Hematopoietic multipotent progenitor cell treated with erythropoietin and hydrocortisone succinate and interleukin-3 and kit ligand, for 17 days (in vitro differentiated cells): Measurements from ENCODE around the gene CYP26C1.

Source experiments
- DNase-seq: peaks from one replicate; pipeline ENCODE4 v3.0.0-alpha.2; 2015; ENCODE audit warnings: low spot score

Gene CYP26C1

DNA sequence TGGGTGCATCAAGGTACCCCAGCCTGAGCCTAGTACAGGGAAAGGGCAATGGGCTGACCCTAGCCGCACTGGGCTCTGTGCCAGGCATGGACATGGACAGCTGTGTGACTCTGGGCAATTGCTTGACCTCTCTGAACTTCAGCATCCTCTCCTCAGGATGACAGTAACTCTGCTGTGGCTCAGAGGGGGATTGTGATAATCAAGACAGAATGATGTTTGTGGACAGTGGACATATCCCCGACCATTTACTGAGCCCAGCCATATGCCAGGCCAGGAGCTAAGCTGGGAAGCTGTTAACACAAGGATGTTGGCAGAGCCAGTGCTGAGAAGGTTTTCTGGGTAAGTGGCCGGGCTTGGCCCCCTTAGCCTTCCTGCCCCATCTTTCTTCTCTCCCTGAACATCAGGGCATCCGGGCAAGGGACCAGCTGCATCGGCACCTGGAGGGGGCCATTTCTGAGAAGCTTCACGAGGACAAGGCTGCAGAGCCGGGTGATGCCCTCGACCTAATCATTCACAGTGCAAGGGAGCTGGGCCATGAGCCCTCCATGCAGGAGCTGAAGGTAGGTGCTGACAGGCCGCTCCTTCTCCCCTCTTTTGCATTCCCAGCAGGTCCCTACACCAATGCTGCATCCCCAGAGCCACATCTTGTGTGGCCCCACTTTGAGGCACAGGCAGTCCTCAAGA, 3.5 kb downstream of the CYP26C1 start:
- no peak for DNase-seq

DNA sequence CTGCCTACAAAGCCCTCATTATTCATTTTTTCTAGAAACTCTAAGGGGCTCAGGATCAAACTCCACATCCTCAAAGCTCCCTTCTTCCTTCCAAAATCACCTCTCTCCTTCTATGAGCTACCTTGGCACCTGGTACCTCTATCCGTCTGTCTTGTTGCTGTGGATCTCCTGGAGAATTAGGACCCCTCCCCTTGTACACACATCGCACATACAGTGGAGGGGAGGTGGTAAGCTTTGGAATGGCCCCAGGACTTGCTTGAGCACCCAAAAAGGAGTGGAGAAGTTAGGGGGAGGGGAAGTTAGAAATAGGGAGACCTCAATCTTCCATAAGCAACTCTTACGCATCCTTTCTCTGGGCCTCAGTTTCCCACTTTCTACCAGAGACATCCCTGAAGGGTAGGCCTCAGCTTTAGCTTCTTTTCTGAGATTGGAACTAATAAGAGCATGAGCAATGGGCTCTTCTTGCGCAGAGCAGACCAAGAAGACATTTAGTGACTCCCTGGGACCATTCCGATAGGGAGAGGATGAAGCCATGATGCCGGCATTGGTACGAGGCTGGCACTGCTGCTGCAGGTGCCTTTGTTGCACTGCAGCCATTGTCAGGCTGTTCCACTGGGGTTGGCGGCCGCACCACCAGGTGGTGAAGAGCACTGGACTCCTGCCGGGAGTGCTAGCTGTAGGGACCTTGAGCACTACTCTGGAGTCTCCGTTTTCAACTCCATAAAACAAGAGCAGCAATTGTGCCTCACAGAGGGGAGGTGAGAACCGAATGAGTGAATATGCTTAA, 4.5 kb downstream of the CYP26C1 start:
- DNase-seq, result no peak

DNA sequence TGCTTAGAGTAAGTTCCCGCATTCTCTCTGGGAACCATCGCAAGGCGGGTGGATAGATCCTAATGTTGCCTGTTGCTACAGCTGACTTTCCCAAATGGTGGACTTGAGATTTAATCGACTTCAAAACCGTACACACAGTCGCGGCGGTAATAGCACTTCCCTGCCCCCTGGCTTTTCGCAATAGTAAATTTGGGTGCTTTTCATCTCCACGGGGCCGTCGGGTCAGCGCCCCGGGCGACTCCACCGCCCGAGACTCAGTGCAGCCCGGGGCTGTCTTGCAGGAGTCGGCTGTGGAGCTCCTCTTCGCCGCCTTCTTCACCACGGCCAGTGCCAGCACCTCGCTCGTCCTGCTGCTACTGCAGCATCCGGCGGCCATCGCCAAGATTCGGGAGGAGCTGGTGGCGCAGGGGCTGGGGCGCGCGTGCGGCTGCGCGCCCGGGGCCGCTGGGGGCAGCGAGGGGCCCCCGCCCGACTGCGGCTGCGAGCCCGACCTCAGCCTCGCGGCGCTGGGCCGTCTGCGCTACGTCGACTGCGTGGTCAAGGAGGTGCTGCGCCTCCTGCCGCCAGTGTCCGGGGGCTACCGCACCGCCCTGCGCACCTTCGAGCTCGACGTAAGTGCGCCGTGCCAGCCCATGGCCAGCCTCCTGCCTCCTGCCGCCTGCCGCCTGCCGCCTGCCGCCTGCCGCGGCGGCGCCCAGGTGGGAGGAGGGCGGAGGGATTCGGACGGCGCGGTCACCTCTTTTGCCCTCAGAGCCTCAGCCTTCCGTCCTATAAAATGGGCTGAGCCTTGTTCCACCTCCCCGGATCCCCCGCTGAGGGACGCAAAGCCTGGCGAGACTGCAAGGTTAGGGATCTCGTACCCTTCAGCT, 5.3 kb downstream of the CYP26C1 start:
- no peak for DNase-seq

DNA sequence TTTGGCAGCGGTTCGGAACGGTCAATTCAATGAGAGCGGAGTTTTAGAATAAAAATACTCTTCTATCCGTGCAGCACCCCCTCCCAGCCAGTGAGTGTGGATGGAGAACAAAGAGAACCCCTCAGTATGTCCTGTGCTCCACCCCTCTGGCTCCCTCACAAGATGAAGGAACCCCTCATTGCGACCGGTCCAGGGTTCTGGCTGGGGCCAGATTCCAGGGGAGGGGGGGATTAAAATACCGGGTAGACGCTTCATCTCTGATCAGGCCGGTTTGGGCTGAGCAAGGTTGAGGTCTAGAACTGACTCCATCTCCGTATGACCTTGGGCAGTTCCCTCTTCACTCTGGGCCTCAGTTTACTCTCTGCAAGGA, 5.9 kb downstream of the CYP26C1 start:
- DNase-seq, result no peak

DNA sequence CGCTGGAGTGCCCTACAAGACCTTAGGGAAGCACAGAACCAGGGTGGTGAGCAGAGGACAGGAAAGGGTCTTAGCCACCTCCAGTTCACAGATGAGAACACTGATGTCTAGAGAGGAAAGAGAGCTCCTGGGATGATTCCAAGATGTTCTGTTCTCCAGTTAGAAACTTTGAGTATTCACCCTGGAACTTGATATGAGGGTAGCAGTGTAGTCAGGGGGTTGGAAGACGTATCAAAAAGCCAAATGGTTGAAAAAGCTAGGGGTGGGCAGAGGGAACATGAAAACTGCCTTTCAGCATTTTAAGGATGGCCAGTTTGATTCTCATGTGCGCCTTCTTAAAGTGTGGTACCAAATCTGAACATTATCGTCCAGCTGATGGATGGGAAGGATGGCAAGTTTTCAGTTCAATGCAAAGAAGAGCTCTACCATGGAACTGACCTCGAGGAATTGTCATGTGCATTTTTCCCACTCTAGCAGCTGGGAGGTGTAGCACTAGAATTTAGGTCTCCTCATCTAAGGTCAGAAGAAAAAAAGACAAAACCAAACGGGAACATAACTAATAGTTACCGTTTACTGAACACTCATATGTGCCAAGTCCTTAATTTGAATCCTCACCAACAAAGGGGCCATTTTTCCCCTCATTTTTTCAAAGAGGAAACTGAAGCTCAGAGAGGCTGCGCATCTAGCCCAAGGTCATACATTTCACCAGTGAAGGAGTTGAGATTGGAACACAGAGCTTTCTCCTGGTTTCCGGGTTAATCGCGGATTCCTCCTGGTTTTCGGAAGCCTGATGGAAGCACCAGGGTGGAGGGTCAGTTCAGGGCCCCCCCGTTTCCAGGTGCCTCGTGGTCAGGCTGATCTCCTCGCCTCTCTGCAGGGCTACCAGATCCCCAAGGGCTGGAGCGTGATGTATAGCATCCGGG, 7.1 kb downstream of the CYP26C1 start:
- DNase-seq, result no peak

DNA sequence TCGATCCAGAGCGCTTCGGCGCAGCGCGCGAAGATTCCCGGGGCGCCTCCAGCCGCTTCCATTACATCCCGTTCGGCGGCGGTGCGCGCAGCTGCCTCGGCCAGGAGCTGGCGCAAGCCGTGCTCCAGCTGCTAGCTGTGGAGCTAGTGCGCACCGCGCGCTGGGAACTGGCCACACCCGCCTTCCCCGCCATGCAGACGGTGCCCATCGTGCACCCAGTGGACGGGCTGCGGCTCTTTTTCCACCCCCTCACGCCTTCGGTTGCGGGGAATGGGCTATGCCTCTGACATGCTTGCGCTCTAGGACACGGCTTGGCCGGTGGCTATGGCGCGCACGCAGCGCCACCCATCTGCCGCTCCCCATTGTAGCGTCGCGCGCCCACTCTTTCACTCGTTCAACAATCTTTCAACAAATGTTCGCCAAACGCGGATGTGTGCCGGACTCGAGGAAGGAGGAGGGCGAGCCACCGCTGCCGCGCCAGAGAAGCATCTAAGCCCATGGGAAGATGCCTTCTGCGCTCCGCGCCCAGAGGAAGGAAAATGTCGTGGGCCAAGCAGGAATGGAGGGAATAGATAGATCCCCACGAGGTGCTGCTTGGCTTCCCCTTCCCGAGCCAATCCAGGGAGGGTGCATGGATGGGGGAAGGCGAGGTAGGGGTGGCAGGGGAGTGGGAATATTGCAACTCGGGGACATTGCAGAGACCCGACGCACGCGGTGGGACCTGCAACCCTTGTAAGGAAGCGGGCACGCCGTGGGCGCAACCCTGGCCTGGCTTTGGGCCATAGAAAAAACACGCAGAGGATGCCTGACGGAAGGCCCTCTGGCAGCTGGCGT, 8.0 kb downstream of the CYP26C1 start:
- DNase-seq, result no peak

DNA sequence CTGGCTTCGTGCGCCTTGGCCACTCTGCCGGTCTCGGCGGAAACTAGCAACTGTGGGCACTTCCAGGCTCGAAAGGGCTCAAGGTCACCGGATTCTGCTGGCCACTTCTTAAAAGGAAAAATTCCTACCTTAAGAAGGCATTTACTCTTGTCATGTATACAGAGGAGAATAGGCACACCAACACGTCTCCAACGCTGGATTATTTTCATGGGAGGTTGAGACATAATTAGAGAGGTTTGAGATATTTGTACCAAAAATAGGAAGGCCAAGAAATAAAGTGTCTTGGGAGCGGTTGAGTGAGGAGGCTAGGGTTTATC, 8.6 kb downstream of the CYP26C1 start:
- DNase-seq, result no peak

DNA sequence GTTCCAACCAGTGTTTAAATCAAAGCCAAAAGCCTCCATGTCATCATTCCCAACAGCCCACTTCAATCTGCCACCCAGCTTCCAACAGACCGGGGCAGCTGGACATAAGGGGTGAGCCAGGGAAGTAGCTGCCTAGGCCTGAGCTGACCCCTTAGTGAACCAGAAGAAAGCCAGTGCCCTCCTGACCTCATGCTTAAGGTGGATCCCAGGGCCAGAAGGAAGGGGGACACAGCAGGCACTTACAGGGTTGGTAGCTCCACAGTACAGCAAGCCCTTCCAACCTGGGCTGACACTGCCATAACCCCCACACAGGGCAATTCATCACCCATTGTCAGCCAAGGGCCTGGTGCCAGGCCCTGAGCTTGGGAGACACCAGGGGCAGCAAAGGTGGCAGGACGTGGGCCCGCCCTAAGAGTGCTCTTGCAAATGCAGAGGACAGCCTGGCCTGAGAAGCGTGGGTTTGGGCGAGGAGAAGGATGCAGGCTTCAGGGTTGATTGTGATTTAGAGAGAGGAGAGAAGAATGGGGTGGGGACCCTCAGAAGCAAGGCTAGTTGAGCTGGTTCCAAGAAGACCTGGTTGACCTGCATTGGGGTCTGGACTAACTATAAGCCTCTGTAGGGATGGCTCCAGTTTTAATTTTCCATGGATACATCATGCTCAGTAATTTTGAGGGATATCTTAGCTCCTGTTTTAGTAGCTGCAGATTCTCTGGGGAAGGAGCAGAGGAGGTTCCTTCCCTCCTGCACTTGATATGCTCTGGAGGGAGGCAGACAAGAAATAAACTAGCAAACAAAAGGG, 10.0 kb downstream of the CYP26C1 start:
- no peak for DNase-seq

DNA sequence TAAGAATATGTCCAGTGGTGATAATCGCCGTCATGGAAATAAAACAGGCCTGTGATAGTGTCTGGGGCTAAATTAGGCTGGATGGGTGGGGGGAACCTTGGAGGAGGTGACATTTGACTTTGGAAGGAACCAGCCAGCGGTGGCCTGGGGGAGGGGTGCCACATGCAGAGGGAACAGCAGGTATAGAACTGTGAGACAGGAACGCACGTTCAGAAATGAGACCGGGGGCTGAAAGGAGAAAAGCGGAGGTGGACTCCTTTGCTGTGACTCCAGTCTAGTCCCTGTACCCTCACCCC, 10.5 kb downstream of the CYP26C1 start:
- DNase-seq, result no peak

DNA sequence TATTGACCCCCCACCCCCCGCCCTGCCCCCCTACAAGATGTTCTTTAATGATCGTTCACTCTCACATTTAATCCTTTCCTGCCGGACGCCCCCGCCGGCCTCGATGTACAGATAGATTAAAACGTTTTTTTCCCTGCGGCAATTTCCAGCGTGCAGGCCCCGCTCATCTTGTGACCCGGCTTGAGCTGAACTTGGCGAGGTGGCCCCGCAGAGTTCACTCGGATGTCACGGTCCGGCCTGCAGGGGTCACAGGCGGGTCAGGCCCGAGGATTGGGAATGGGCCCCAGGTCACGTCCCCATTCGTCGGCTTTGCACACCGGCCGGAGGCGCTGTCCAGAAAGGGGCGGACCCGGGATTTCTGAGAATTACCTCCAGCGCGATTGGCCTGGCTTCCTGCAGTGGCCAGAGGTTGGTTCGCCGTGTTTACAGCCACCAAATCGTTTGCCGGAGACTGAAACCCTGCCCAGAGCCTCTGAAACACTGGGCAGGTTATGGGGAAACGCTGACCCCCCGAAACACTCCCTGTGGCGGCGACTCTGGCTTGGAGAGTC, 11.2 kb downstream of the CYP26C1 start:
- no peak for DNase-seq

DNA sequence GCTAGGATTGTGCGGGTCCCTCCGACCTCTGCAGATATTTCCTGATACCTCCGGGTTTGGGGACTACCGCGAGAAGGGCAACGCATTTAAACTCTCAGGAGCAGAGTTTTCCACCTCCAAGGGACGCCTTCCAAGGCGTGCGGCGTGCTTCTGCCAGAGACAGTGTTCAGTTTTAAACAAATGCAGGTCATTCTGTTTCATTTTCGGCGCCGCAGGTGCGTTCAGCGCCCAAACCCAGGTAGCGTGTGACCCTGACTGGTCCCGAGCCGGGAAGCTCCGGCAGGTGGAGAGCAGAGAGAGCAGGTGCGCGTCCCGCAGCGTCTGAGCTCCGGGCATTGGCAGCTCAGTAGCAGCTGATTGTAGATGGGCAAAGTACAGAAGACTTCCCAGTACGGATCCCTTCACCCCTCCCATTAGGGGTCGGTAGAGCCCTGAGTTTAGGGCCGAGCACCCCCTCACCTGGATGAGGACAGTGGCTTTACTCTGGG, 11.7 kb downstream of the CYP26C1 start:
- DNase-seq, result no peak

DNA sequence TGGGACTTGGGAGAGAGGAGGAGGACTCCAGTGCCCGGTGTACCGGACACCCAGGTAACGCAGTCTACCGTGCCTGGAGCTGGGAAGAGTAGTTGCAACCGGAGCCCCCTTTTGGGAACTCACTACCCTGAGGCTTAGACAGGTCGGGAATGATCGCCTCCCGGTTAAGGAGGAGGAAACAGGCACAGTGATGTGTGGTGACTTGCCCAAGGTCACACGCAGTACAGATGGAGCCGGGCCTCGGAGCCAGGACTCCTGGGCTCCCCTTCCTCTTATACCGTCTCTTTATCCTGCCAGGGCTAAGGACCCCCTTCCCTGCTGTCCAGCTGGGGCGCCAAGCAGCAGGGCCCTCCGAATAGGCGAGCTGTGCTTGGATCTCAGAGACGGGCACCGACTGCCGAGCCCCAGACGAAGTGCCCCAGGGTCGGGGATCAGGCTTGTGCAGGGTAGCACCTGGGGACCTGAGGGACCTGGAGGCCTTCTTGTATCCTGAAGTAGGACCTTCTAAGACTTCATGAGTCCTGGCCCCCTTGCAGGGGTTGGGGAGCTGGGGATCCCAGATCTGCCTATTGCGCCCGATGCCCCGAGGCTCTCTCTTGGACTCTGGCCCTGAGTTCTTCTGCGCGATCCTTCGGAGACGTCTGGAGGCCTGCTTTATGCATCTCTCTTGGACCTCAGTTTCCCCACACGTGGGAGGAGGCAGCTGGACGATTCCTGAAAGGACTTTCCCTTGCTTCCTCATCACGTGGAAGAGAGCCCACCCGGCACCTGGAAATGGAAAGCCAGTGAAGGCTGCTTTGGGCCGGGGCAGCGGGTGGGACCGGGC, 12.3 kb downstream of the CYP26C1 start:
- DNase-seq, result no peak

DNA sequence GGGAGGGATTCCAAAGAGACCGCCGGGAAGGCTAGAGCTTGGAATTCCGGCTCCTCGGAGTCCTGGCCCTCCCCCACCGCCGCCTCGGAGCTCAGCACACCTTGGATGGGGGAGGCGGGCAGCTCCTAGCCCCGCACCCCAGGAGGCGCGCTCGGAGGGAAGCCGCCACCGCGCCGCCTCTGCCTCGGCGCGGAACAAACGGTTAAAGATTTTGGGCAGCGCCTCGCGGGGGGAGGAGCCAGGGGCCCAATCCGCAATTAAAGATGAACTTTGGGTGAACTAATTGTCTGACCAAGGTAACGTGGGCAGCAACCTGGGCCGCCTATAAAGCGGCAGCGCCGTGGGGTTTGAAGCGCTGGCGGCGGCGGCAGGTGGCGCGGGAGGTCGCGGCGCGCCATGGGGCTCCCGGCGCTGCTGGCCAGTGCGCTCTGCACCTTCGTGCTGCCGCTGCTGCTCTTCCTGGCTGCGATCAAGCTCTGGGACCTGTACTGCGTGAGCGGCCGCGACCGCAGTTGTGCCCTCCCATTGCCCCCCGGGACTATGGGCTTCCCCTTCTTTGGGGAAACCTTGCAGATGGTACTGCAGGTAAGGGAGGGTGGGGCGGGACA, 13.0 kb downstream of the CYP26C1 start, which contains the start of gene CYP26A1:
Gene CYP26A1 (plus strand): TSS at position 355 of the 608 bp plus-strand sequence. CDS start 42 bp downstream, at position 397.
- DNase-seq, result no peak

DNA sequence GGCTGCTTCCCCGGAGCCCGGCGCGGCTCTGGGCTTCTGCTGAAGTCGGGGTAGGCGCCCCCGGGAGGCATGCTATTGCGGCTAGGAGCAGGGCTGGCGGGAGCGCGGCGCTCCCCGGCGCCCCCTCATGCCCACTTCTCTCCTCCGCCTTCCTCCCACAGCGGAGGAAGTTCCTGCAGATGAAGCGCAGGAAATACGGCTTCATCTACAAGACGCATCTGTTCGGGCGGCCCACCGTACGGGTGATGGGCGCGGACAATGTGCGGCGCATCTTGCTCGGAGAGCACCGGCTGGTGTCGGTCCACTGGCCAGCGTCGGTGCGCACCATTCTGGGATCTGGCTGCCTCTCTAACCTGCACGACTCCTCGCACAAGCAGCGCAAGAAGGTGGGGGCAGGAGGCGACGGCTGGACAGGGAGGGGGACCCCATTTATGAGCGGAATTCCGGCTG, 13.6 kb downstream of the CYP26C1 start:
- DNase-seq, result no peak

DNA sequence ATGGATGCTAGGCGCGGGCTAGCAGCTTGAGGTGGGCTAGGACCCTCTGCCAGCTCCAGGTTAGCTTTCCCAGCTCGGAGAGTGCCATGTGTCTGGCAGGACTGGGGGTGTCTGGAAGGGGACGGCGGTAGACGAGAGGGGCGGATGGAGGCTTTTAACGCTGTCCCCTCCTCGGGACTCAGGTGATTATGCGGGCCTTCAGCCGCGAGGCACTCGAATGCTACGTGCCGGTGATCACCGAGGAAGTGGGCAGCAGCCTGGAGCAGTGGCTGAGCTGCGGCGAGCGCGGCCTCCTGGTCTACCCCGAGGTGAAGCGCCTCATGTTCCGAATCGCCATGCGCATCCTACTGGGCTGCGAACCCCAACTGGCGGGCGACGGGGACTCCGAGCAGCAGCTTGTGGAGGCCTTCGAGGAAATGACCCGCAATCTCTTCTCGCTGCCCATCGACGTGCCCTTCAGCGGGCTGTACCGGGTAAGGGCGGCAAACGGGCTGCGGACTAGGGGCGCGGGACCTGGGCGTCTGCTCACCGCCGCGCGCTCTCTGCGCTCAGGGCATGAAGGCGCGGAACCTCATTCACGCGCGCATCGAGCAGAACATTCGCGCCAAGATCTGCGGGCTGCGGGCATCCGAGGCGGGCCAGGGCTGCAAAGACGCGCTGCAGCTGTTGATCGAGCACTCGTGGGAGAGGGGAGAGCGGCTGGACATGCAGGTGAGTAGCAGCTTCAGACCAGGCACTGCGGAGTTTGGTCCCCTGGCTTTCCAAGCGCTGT, 14.2 kb downstream of the CYP26C1 start:
- no peak for DNase-seq

DNA sequence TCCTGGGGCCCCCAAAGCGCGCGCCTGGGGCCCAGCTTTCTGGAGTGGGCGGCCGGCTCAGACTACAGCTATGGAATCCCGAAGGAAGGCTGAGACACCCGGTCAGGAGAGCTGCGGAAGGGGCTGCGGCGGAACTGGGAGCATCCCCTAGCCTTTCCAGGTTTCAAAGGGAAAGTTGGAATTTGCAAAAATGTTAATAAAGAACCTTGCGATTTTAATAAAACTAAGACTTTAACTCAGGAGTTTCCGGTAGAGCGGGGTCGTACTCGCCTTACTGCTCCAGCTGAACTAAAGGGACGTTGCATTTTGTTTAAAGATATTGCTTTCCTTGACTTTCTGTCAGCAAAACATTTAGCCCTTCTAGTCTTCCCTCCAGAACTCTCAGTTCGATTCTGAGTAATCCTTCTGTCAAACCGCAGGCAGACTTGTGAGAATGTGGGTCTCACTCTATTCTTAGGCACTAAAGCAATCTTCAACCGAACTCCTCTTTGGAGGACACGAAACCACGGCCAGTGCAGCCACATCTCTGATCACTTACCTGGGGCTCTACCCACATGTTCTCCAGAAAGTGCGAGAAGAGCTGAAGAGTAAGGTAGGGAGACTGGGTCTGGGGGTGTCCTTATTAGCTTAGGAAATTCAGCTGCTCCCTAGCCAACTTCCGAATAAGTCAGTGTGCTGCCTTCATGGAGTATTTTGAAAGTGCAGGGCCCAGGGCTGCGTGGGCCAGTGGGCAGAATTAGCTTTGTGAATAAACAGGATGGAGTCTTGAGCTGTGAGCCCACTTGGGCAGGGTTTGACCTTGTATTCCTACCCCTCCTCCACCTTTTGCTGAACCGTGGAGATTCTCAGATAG, 15.0 kb downstream of the CYP26C1 start:
- DNase-seq, result no peak

DNA sequence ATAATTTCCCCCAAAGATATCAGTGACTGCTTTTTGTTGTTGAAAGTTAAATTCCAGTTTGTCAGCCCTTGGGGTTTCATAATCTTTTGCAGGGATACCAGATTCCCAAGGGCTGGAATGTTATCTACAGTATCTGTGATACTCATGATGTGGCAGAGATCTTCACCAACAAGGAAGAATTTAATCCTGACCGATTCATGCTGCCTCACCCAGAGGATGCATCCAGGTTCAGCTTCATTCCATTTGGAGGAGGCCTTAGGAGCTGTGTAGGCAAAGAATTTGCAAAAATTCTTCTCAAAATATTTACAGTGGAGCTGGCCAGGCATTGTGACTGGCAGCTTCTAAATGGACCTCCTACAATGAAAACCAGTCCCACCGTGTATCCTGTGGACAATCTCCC, 16.3 kb downstream of the CYP26C1 start:
- DNase-seq, result no peak
